Endometrial microvascular endothelial cells (primary cell): ENCODE data around the gene SMARCA4. TPM values are rescaled to one million over a fixed set of nuclear protein-coding genes. Genes with fewer than 3 reads are reported as not detected.
"Not testable (repeated sequence)": the region's sequence is repeated elsewhere in the genome, so short reads cannot be mapped to it uniquely, and the experiment has no call there.

Experiments used
- in situ Hi-C: cut with HindIII; loops from 2 replicates; pipeline ENCODE4 v1.10.0; 2017; ENCODE audit warnings: low sequenced_read_pairs, low pct_unique_long_range_greater_than_20kb; ENCODE audit errors: inconsistent ontology term
- total RNA-seq: library from RNA; depleted of rRNA; stranded (reverse); fragments of >200 nt; gene quantifications from one replicate; pipeline ENCODE4 v1.2.3, GENCODE V29; 2015; ENCODE audit errors: inconsistent ontology term

Gene SMARCA4
- total RNA-seq, 1 donor from 2014 or later: 113 TPM

DNA sequence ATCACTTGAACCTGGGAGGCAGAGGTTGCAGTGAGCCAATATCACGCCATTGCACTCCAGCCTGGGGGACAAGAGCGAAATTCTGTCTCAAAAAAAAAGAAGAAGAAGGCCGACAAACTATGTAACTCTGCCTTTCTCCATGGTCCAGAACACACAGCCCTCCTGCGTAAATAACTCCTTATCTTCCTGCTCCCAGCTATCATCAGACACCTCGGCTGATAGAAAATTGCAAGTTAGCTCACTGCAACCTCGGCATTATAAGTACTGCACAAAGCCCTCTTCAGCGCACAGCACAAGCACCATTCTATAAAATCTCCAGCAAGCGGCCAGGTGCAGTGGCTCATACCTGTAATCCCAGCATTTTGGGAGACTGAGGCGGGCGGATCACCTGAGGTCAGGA lies 142.8 kb downstream of the SMARCA4 start:
- in situ Hi-C loops: not testable (repeated sequence)

DNA sequence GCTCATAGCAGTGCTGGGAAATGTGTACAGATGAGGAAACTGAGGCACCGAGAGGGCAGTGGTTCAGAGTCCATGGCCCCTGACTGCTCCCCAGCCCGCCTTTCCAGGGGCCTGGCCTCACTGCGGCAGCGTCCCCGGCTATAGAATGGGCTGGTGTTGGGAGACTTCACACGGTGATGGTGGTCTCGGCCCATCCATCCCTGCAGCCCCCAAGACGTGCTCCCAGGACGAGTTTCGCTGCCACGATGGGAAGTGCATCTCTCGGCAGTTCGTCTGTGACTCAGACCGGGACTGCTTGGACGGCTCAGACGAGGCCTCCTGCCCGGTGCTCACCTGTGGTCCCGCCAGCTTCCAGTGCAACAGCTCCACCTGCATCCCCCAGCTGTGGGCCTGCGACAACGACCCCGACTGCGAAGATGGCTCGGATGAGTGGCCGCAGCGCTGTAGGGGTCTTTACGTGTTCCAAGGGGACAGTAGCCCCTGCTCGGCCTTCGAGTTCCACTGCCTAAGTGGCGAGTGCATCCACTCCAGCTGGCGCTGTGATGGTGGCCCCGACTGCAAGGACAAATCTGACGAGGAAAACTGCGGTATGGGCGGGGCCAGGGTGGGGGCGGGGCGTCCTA lies 144.3 kb downstream of the SMARCA4 start:
- in situ Hi-C loops: no loop called here

DNA sequence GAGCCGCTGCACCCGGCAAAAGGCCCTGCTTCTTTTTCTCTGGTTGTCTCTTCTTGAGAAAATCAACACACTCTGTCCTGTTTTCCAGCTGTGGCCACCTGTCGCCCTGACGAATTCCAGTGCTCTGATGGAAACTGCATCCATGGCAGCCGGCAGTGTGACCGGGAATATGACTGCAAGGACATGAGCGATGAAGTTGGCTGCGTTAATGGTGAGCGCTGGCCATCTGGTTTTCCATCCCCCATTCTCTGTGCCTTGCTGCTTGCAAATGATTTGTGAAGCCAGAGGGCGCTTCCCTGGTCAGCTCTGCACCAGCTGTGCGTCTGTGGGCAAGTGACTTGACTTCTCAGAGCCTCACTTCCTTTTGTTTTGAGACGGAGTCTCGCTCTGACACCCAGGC lies 145.6 kb downstream of the SMARCA4 start:
- in situ Hi-C loops: no loop called here

DNA sequence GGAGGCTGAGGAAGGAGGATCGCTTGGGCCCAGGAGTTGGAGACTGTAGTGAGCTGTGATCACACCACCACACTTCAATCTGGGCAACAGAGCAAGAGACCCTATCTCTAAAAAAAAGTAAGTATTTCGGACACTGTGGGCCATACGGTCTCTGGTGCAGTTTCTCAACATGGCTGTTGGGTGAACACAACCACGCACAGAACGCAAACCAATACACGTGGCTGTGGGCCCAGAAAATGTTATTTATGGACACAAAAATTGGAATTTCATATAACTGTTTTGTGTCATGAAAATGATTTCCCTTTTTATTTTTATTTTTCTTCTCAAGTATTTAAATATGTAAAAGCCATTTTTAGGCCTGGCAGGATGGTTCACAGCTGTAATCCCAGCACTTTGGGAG lies 147.9 kb downstream of the SMARCA4 start:
- in situ Hi-C loops: no loop called here

DNA sequence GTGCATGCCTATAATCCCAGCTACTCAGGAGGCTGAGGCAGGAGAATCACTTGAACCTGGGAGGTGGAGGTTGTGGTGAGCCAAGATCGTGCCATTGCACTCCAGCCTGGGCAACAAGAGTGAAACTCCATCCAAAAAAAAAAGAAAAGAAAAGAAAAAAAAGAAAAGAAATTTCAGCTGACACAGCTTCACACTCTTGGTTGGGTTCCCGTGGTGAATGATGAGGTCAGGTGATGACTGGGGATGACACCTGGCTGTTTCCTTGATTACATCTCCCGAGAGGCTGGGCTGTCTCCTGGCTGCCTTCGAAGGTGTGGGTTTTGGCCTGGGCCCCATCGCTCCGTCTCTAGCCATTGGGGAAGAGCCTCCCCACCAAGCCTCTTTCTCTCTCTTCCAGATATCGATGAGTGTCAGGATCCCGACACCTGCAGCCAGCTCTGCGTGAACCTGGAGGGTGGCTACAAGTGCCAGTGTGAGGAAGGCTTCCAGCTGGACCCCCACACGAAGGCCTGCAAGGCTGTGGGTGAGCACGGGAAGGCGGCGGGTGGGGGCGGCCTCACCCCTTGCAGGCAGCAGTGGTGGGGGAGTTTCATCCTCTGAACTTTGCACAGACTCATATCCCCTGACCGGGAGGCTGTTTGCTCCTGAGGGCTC lies 150.4 kb downstream of the SMARCA4 start:
- in situ Hi-C loops: no loop called here

DNA sequence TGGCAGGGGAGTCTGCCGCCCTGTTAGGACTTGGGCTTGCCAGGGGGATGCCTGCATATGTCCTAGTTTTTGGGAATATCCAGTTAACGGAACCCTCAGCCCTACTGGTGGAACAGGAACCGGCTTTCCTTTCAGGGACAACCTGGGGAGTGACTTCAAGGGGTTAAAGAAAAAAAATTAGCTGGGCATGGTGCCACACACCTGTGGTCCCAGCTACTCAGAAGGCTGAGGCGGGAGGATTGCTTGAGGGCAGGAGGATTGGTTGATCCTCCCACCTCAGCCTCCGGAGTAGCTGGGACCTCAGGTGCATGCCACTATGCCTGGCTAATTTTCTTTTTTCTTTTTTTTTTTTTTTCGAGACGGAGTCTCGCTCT lies 150.9 kb downstream of the SMARCA4 start:
- in situ Hi-C loops: no loop called here

Other genes with a start within 250 kb of the SMARCA4 start
- gene DNM2, start 243.0 kb upstream of the SMARCA4 start, total RNA-seq: 110 TPM
- gene TMED1, start 124.8 kb upstream of the SMARCA4 start, total RNA-seq: 52.4 TPM
- gene C19orf38, start 112.6 kb upstream of the SMARCA4 start, total RNA-seq: not detected
- gene CARM1, start 89.5 kb upstream of the SMARCA4 start, total RNA-seq: 45.3 TPM
- 47.9 TPM for gene YIPF2, start 32.4 kb upstream of the SMARCA4 start, total RNA-seq
- 32.8 TPM for gene TIMM29, start 32.2 kb upstream of the SMARCA4 start, total RNA-seq
- 99.5 TPM for gene LDLR, start 128.4 kb downstream of the SMARCA4 start, total RNA-seq
- gene SPC24, start 194.8 kb downstream of the SMARCA4 start, total RNA-seq: 72.9 TPM
- gene KANK2, start 236.5 kb downstream of the SMARCA4 start, total RNA-seq: 85.2 TPM